ENCODE measurements around the gene TMEM117. TPM values are rescaled to one million over a fixed set of nuclear protein-coding genes. Genes with fewer than 3 reads are reported as not detected.

TMEM117 gene
- total and polyA plus RNA-seq, 2 donors from 2014 or later: 5.9 to 6.0 TPM

DNA sequence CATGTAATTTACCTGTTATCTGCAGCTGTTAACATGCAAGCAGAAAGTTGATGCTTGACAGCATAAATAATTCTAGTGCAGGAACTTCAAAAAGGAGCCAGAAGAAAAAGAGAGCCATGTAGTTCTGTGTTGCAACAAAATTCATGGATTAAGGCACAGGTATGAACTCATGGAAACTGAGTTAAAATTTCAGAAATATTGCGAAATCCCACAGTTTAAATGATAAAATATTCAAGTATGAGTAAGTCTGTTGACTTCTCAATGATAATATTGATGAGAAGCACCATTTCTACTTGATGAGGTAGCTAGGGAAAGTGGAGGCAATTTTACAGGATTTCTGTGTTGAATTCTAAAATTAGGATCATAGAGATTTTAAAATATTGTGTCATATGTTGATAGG lies 290.9 kb downstream of the TMEM117 start:
- no peaks in the 10 kb centered on the region for H3K36me3 ChIP-seq (ENCODE audit: control insufficient read depth in 2 of 3, insufficient read depth in 3 of 3, low read length in 3 of 3)
- DNase-seq (no peak), FAIRE-seq (no peak)
- no peaks in the 10 kb centered on the region for H3K4me1 ChIP-seq (ENCODE audit: control insufficient read depth in 2 of 3, insufficient read depth in 2 of 3, low read depth in 1 of 3, low read length in 3 of 3)
- intact Hi-C loops (cut with DNase I): no loop called here
- H3K4me3 ChIP-seq (ENCODE audit: low read length in 3 of 3): no peak overlapping the region
- H3K27me3 ChIP-seq (ENCODE audit: control insufficient read depth, insufficient read depth, low read length): no peaks in the 10 kb centered on the region
- H3K27ac ChIP-seq (ENCODE audit: low read depth in 2 of 2, low read length in 2 of 2): no peak overlapping the region
- TF ChIP-seq, protein P1, sequence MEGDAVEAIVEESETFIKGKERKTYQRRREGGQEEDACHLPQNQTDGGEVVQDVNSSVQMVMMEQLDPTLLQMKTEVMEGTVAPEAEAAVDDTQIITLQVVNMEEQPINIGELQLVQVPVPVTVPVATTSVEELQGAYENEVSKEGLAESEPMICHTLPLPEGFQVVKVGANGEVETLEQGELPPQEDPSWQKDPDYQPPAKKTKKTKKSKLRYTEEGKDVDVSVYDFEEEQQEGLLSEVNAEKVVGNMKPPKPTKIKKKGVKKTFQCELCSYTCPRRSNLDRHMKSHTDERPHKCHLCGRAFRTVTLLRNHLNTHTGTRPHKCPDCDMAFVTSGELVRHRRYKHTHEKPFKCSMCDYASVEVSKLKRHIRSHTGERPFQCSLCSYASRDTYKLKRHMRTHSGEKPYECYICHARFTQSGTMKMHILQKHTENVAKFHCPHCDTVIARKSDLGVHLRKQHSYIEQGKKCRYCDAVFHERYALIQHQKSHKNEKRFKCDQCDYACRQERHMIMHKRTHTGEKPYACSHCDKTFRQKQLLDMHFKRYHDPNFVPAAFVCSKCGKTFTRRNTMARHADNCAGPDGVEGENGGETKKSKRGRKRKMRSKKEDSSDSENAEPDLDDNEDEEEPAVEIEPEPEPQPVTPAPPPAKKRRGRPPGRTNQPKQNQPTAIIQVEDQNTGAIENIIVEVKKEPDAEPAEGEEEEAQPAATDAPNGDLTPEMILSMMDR (IDR thresholded peaks at IDR 0.05; ENCODE audit: borderline replicate concordance, extremely low read depth, insufficient read depth): no peak
- H3K9ac ChIP-seq (ENCODE audit: low read length in 3 of 3): no peak overlapping the region
- H3K9me3 ChIP-seq (ENCODE audit: control insufficient read depth in 2 of 3, insufficient read depth in 1 of 3, low read length in 3 of 3): no peaks in the 10 kb centered on the region

DNA sequence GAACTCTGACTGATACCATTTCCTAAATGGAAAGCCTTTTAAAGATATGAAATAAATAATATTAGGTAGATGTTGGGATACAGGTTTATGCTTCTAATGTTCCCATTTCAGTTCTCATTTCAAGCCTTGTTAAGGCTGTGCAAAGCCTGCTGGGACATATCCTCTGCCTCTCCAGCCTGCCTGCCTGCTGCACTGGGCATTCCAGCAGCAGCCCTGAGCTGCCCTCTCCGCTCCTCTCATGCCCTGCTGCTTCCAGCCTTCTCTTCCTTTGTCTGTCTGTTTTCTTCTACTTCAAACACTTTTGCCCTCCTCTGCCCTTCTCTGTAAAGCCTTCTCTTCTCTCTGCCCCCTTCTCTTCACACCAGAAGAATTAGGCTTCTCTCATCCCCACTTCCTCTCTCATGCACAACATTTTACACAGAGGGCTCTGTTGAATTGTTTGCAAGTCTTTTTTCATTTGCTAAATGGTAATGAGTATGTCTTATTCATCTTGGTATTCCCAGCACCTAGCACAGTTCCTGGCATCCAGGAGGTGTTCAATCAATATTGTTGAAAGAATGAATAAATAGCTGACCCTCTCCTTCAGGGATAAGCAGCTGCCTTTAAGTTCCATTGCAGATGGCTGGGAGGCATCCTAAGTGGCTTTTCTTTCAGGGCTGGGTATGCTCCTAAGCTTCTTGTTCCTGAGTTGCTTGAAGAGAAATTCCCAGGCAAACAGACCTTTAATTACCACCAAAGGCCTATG lies 292.3 kb downstream of the TMEM117 start:
- Histone ChIP-seq H3K9ac (ENCODE audit: low read length in 3 of 3) (no peak overlapping the region), H3K4me1 (ENCODE audit: control insufficient read depth in 2 of 3, insufficient read depth in 2 of 3, low read depth in 1 of 3, low read length in 3 of 3) (no peaks in the 10 kb centered on the region), H3K36me3 (ENCODE audit: control insufficient read depth in 2 of 3, insufficient read depth in 3 of 3, low read length in 3 of 3) (no peaks in the 10 kb centered on the region), H3K27ac (ENCODE audit: low read depth in 2 of 2, low read length in 2 of 2) (no peak overlapping the region), H3K9me3 (ENCODE audit: control insufficient read depth in 2 of 3, insufficient read depth in 1 of 3, low read length in 3 of 3) (no peaks in the 10 kb centered on the region), H3K27me3 (ENCODE audit: control insufficient read depth, insufficient read depth, low read length) (no peaks in the 10 kb centered on the region), H3K4me3 (ENCODE audit: low read length in 3 of 3) (no peak overlapping the region)
- intact Hi-C loops (cut with DNase I): no loop called here
- FAIRE-seq (no peak), DNase-seq (no peak)
- TF ChIP-seq, protein P1 (IDR thresholded peaks at IDR 0.05; ENCODE audit: borderline replicate concordance, extremely low read depth, insufficient read depth): no peak

DNA sequence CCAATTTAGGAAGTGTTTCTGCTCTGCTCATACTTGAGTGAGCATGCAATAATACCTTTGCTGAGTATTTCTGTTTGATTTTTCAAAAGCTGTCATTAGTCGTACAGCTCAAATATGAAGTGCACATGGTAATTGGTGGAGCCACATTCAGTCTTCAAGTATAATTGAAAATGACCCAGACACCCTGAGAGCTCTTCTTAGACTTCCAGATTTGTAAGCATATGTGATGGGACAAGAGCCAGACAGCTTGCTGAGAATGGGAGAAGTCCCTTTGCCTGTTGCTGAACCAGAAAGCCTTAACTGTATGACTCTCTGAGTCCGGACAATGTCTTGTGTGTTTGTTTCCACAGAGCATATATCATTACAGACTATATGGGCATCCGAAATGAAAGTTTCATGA lies 307.3 kb downstream of the TMEM117 start:
- Histone ChIP-seq H3K4me1 (ENCODE audit: control insufficient read depth in 2 of 3, insufficient read depth in 2 of 3, low read depth in 1 of 3, low read length in 3 of 3) (no peaks in the 10 kb centered on the region), H3K27ac (ENCODE audit: low read depth in 2 of 2, low read length in 2 of 2) (no peak overlapping the region), H3K9me3 (ENCODE audit: control insufficient read depth in 2 of 3, insufficient read depth in 1 of 3, low read length in 3 of 3) (no peaks in the 10 kb centered on the region), H3K36me3 (ENCODE audit: control insufficient read depth in 2 of 3, insufficient read depth in 3 of 3, low read length in 3 of 3) (no peaks in the 10 kb centered on the region), H3K9ac (ENCODE audit: low read length in 3 of 3) (no peak overlapping the region), H3K4me3 (ENCODE audit: low read length in 3 of 3) (no peak overlapping the region), H3K27me3 (ENCODE audit: control insufficient read depth, insufficient read depth, low read length) (no peaks in the 10 kb centered on the region)
- no peak for FAIRE-seq
- DNase-seq: no peak
- intact Hi-C loops (cut with DNase I): no loop called here
- TF ChIP-seq, protein P1 (IDR thresholded peaks at IDR 0.05; ENCODE audit: borderline replicate concordance, extremely low read depth, insufficient read depth): no peak

DNA sequence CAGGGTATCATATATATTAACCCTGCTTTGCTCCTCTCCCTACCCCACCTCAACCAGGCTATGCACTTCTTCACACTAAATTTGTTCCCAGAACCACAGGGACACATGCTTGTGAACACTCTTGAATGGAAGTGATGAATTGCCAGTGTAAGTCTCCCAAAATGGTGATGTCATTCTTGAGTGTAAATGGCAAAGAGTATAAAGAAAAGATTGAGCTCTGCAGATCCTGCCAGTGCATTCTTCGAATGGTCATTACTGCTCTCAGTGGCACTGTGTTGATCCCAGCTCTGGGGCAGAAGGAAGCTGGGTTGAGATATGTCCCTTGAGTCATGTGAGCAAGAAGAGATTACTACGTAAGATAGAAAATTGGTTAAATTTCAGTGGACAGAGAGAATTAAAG lies 313.1 kb downstream of the TMEM117 start:
- DNase-seq: no peak
- no peak overlapping the region for H3K9ac ChIP-seq (ENCODE audit: low read length in 3 of 3)
- H3K4me1 ChIP-seq (ENCODE audit: control insufficient read depth in 2 of 3, insufficient read depth in 2 of 3, low read depth in 1 of 3, low read length in 3 of 3): no peaks in the 10 kb centered on the region
- FAIRE-seq: no peak
- H3K9me3 ChIP-seq (ENCODE audit: control insufficient read depth in 2 of 3, insufficient read depth in 1 of 3, low read length in 3 of 3): no peaks in the 10 kb centered on the region
- H3K27me3 ChIP-seq (ENCODE audit: control insufficient read depth, insufficient read depth, low read length): no peaks in the 10 kb centered on the region
- intact Hi-C loops (cut with DNase I): no loop called here
- H3K27ac ChIP-seq (ENCODE audit: low read depth in 2 of 2, low read length in 2 of 2): no peak overlapping the region
- TF ChIP-seq, protein P1 (IDR thresholded peaks at IDR 0.05; ENCODE audit: borderline replicate concordance, extremely low read depth, insufficient read depth): no peak
- H3K36me3 ChIP-seq (ENCODE audit: control insufficient read depth in 2 of 3, insufficient read depth in 3 of 3, low read length in 3 of 3): no peaks in the 10 kb centered on the region
- no peak overlapping the region for H3K4me3 ChIP-seq (ENCODE audit: low read length in 3 of 3)

All from kidney (tissue), 14 donors.